GM19455 (cell line): Measurements from ENCODE around the gene PRDM2.

Experiments
- ATAC-seq: cut with Tn5 transposase; IDR thresholded peaks from one replicate; pipeline ENCODE4 v1.9.1; 2021; ENCODE audit not compliant: unreplicated experiment

The PRDM2 gene

DNA sequence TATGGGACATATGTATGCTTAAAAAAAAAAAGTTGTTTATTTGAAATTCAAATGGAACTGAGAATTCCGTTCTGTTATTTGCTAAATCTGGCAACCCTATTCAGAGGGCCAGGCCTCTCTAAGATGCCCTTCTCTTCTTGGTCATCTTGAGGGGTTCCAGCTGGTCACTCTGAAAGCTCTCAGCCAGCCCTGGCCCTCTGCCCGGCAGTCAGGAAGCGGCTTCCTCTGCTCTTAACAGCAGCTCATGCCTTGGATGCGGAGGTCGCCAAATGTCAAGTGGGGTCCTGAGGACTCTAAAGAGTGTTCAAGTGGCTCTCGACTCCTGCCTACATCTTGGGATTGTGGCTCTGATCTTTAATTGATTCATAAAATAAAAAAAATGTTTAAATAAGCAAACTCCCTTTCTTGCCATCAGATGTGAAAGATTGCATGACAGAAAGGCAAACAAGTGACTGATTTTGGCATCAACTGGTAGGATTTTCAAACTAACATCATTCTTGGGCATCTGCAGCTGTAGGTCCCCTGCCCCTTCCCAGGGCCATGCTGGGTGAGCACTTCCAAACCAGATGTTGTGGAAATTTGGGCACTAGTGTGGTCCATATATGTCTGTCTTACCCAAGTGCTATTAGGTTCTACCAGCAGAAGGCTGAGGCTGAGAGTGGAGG, 130.8 kb downstream of the PRDM2 start:
- no peak for ATAC-seq

DNA sequence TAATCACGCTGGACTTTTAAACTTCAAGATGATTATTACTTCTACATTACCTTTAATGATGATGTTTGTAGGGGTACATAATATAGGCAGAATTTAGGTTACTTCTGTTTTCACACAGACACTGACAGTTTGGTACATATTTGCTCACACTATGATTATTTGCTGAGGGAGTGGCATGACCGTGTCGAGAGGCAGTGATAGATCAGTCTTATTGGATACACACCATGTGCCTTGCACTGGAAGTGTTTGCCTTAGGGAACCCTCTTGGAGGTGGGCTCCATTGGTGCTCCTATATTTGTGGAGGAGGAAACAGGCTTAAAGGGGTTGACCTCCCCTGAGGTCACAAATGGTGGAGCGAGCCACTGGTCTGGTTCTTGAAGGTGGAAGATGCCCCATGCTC, 132.1 kb downstream of the PRDM2 start:
- ATAC-seq = no peak

DNA sequence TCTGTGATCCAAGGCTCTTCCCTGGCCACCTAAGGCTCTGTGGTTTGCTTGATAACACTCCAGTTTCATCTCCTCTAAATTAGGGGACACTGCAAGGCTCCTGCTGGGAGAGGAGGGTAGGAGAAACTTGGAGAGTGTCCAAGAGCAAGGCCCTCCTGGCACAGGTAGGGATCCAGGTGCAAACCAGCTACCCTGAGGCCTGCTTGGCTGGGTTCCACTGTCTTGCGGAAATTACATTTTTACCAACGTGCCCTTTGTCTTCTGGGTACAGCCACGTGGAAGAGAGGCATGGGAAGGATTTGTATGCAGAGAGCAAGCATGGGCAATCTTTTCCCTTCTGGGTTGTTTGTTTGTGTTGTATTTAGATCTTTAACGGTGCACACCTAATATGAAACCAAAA, 132.5 kb downstream of the PRDM2 start:
- ATAC-seq = no peak

- ATAC-seq = no peak
Observed at GRCh38 chr1:13836136-13836535, 136.1 kb downstream of the PRDM2 start.

- ATAC-seq = no peak
Observed at GRCh38 chr1:13836631-13837030, 136.6 kb downstream of the PRDM2 start.

GRCh38 chr1:13838236-13838635, 138.2 kb downstream of the PRDM2 start:
- ATAC-seq = no peak

- no peak for ATAC-seq
Observed at GRCh38 chr1:13842497-13842896, 142.5 kb downstream of the PRDM2 start.

GRCh38 chr1:13851726-13852125, 151.7 kb downstream of the PRDM2 start:
- no peak for ATAC-seq

DNA sequence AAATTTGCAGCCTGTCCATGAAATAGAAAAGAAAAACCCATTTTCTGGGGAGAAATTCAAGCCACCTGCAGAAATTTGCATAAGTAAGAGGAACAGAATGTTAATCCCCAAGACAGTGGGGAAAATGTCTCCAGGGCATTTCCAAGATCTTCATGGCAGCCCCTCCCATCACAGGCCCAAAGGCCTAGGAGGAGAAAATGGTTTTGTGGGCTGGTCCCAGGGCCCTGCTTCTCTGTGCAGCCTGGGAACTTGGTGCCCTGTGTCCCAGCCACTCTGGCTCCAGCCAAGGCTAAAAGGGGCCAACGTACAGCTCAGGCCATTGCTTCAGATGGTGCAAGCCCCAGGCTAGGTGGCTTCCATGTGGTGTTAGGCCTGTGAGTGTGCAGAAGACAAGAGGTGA, 155.6 kb downstream of the PRDM2 start:
- ATAC-seq = no peak

DNA sequence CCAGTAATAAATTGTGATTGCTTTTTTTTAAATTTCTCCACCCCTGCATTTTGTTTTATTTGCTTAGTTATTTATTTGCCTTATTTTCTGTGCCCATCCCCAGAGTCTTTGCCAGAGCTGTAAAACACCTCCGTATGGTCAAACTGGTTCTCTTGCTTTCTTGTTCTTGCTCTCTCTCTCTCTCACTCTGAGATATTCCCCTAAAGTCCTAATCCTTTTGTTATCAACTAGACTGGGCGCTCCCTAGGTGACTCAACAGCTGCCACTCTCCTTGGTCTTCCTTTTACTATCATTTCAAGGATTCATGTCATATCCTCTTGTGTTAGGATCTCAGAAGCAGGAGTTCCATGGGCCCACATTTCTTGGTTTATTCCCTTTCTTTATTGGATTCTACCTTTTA, 160.0 kb downstream of the PRDM2 start:
- no peak for ATAC-seq

- ATAC-seq = no peak
Observed at GRCh38 chr1:13864760-13865159, 164.8 kb downstream of the PRDM2 start.

GRCh38 chr1:13865851-13866250, 165.9 kb downstream of the PRDM2 start:
- ATAC-seq = no peak

DNA sequence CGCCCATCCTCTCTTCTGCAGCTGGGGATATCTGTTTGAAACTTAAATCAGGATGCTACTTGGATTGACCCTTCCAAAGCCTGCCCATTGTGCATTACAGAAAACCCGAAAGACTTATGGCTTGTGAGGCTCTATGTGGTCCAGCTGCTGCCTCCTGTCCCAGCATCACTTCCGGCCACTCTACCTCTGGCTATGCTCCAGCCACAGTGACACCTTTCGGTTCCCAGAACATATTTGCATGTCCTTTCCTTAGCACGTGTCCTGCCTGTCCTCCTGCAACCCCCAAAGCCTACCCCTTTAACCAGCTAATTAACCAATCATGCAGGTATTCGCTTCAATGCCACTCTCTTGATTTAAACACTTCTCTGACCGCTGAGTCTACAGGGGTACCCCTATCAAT, 167.6 kb downstream of the PRDM2 start:
- no peak for ATAC-seq

DNA sequence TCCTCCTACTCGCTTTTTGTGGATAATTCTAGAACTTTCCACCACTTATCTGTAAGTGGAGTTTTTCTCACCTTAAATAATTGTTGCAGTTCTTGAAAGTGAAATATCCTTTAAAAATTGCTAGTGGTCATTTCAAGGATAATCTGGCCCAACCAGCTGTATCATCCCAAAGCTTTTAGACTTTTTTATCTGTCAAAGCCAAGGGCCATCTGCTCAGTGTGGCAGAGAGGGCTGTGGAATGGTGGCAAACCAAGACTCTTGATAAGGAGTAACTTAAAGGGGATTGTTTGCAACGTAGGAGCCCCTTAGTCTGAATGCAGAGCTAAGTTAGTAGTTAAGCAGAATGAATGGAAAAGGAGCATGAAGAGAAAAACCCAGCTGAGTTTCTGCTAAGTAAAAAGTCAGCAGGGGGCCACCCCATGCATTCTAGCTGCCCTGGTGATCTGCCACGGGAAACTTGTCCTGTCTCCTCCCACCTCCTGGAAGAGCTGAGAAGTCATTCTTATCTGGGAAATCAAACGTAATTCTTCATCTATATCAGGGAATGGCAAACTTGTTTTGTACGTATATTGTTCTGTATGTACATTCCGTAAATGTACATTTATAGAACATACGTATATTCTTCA, 169.3 kb downstream of the PRDM2 start:
- ATAC-seq = no peak

- no peak for ATAC-seq
Observed at GRCh38 chr1:13871413-13871812, 171.4 kb downstream of the PRDM2 start.

GRCh38 chr1:13871886-13872285, 171.9 kb downstream of the PRDM2 start:
- ATAC-seq = no peak

DNA sequence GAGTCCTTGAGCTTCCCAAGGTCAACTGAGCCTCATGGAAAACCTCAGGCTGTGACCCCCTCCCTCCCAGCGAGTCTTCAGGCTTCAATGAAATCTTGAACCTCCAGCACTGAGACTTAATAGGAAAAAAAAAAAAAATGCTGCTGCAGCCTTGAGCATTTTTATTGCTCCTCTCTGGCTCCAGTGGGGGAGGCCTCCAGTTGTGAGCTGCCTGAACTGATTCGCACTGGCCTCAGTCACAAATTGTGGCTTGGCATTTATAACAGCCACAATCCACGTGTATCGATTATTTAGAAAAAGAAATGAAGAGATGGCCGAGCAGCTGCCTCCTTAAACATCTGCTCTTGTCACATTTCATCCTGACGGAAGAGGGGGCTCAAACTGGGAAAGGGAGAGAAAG, 173.0 kb downstream of the PRDM2 start:
- no peak for ATAC-seq
